PC-9 (cell line): ENCODE results near the gene MYL2. TPM values are rescaled to one million over a fixed set of nuclear protein-coding genes. Genes with fewer than 3 reads are reported as not detected.
A peak's percentile ranks its signal among the peaks of the same experiment; 100 is the strongest.

Experiments used
- BruUV-seq: library from RNA; stranded (reverse); fragments of 400-500 nt; replicated peaks from 2 replicates; lab custom pipeline; 2021; lab: Mats Ljungman, UMichigan
- CTCF ChIA-PET: fragments of 300-600 bp; sonication (Branson Sonifier 250); formaldehyde crosslinking; loops from one replicate; lab custom pipeline; 2022; ENCODE audit warnings: antibody characterized with exemption; lab: Charles Lee
- POLR2A ChIA-PET: fragments of 300-600 bp; sonication (Branson Sonifier 250); formaldehyde crosslinking; loops from one replicate; lab custom pipeline; 2022; ENCODE audit warnings: antibody characterized with exemption; ENCODE audit not compliant: unreplicated experiment; lab: Charles Lee
- DNase-seq, 2 experiments: peaks; one replicate each; pipeline versions ENCODE4 v3.0.0 to v3.0.0-alpha.2; 2015 to 2022; ENCODE audit warnings: mixed read lengths in 1 of 2
- H2AFZ ChIP-seq: fragments of 200-600 bp; sonication (generic); 2 replicates; pipeline ENCODE4 v1.8.1; 2017; ENCODE audit warnings: antibody characterized with exemption
- H3F3A ChIP-seq: fragments of 200-600 bp; sonication (generic); 2 replicates; pipeline ENCODE4 v1.8.1; 2017; ENCODE audit warnings: antibody characterized with exemption, mild to moderate bottlenecking, low read depth; ENCODE audit not compliant: insufficient read depth
- H3K27ac ChIP-seq: fragments of 200-600 bp; sonication (generic); 2 replicates; pipeline ENCODE4 v1.6.1; 2016; ENCODE audit warnings: mixed run types
- H3K27me3 ChIP-seq: fragments of 200-600 bp; sonication (generic); 2 replicates; pipeline ENCODE4 v1.6.1; 2016; ENCODE audit warnings: low read depth, mixed run types; ENCODE audit not compliant: insufficient read depth
- H3K36me3 ChIP-seq: fragments of 200-600 bp; sonication (generic); 2 replicates; pipeline ENCODE4 v1.6.1; 2016; ENCODE audit warnings: low read depth, mixed run types
- H3K4me1 ChIP-seq: fragments of 200-600 bp; sonication (generic); replicated peaks from 2 replicates; pipeline ENCODE4 v1.6.1; 2016; ENCODE audit warnings: mixed run types; ENCODE audit not compliant: insufficient read depth
- H3K4me2 ChIP-seq: fragments of 200-600 bp; sonication (generic); 2 replicates; pipeline ENCODE4 v1.6.1; 2017; ENCODE audit warnings: mixed run types
- H3K4me3 ChIP-seq: fragments of 200-600 bp; sonication (generic); 2 replicates; pipeline ENCODE4 v1.6.1; 2016; ENCODE audit warnings: mixed run types
- H3K79me2 ChIP-seq: fragments of 200-600 bp; sonication (generic); 2 replicates; pipeline ENCODE4 v1.6.1; 2017; ENCODE audit warnings: low read depth, mixed run types
- H3K9me2 ChIP-seq: fragments of 200-600 bp; sonication (generic); 2 replicates; pipeline ENCODE4 v1.8.1; 2017; ENCODE audit warnings: mild to moderate bottlenecking; ENCODE audit not compliant: insufficient read depth
- H3K9me3 ChIP-seq: fragments of 200-600 bp; sonication (generic); 2 replicates; pipeline ENCODE4 v1.8.1; 2016; ENCODE audit warnings: low read depth; ENCODE audit not compliant: insufficient read depth
- H4K20me1 ChIP-seq: fragments of 200-600 bp; sonication (generic); 2 replicates; pipeline ENCODE4 v1.8.1; 2017; ENCODE audit not compliant: insufficient read depth
- EZH2 ChIP-seq: fragments of 200-600 bp; sonication (generic); IDR thresholded peaks from 2 replicates; pipeline ENCODE4 v1.8.0; 2017; ENCODE audit warnings: antibody characterized with exemption, low read depth
- intact Hi-C: fragments of 100-400 bp; cut with micrococcal nuclease; formaldehyde crosslinking; loops from one replicate; pipeline ENCODE4 v1.10.0; 2022; ENCODE audit not compliant: unreplicated experiment
- total RNA-seq: library from RNA; stranded (reverse); gene quantifications from 2 replicates; pipeline ENCODE4 v1.2.3, GENCODE V29; 2021
- TF ChIP-seq, protein P1 (sequence below): fragments of 200-600 bp; sonication (generic); conservative IDR thresholded peaks from 2 replicates; pipeline ENCODE4 v1.6.1; 2017; ENCODE audit warnings: mixed run types, antibody characterized with exemption, mild to moderate bottlenecking, moderate library complexity

MYL2 gene
- total RNA-seq, 1 experiment from 2014 or later = not detected

DNA sequence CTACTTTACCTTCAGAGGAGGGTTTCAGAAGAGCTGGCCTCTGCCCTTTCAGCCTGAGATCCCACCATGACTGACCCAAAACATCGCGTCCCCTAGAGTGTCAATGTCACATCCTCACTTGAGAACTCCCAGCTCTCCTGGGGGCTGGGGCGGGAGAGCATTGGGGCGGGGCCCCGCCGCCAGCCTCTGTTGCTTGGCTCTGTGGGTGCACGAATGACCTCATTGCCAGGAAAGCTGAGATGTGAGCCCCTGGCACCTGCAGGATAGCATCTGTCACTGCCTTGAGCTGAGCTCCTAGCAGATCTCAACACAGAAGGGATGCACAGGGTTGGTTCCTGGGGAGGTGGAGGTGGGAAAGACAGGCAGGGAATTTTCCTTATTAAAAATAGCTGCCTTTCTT is 20.6 kb upstream of the MYL2 start:
- no peaks in the 10 kb centered on the region for H3K27me3 ChIP-seq
- H3K9me3 ChIP-seq = no peaks in the 10 kb centered on the region
- no peaks in the 10 kb centered on the region for H3K9me2 ChIP-seq
- no peaks in the 10 kb centered on the region for H4K20me1 ChIP-seq
- no peaks in the 10 kb centered on the region for H3K79me2 ChIP-seq
- no peak overlapping the region for H3K27ac ChIP-seq
- ChIA-PET CTCF (no interaction called here), POLR2A (no interaction called here)
- no peak overlapping the region for H3K4me3 ChIP-seq
- TF ChIP-seq, protein P1, sequence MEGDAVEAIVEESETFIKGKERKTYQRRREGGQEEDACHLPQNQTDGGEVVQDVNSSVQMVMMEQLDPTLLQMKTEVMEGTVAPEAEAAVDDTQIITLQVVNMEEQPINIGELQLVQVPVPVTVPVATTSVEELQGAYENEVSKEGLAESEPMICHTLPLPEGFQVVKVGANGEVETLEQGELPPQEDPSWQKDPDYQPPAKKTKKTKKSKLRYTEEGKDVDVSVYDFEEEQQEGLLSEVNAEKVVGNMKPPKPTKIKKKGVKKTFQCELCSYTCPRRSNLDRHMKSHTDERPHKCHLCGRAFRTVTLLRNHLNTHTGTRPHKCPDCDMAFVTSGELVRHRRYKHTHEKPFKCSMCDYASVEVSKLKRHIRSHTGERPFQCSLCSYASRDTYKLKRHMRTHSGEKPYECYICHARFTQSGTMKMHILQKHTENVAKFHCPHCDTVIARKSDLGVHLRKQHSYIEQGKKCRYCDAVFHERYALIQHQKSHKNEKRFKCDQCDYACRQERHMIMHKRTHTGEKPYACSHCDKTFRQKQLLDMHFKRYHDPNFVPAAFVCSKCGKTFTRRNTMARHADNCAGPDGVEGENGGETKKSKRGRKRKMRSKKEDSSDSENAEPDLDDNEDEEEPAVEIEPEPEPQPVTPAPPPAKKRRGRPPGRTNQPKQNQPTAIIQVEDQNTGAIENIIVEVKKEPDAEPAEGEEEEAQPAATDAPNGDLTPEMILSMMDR = no peak
- TF ChIP-seq EZH2 = no peak
- intact Hi-C loops = no loop called here
- no peaks in the 10 kb centered on the region for H3K36me3 ChIP-seq
- peaks cover 4% of the 10 kb centered on the region; the same call in 1 of the 2 replicates for H3K4me1 ChIP-seq
- DNase-seq = no peak
- no peak overlapping the region for H2AFZ ChIP-seq
- no peaks in the 10 kb centered on the region for H3F3A ChIP-seq
- no peak overlapping the region for H3K4me2 ChIP-seq
- BruUV-seq = no TSS peak

DNA sequence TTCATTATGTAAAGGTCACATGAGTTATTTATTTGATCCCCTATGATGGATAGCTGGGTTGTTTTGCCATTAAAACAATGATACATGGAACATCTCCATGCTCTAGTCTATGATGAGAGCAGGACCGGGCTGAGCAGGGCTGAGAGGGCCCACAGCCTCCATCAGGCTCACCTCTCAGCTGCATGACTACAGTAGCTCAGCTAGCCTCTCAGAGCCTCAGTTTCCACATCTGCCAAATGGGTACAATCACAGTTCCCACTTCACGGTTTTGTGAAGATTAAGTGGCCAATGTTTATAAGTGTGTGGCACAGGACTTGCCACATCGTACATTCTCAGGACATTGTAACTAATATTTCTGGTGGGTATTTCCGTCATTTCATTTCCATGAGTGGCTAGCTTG is 19.9 kb upstream of the MYL2 start:
- intact Hi-C loops = no loop called here
- TF ChIP-seq, protein P1 = no peak
- no peak for TF ChIP-seq EZH2
- Histone ChIP-seq H3K4me3 (no peak overlapping the region), H3K27me3 (no peaks in the 10 kb centered on the region), H3K9me3 (no peaks in the 10 kb centered on the region), H3K36me3 (no peaks in the 10 kb centered on the region), H4K20me1 (no peaks in the 10 kb centered on the region), H2AFZ (no peak overlapping the region), H3K9me2 (no peaks in the 10 kb centered on the region), H3K27ac (no peak overlapping the region), H3K4me1 (peaks cover 6% of the 10 kb centered on the region), H3K4me2 (no peak overlapping the region), H3F3A (no peaks in the 10 kb centered on the region), H3K79me2 (no peaks in the 10 kb centered on the region)
- no peak for DNase-seq
- CTCF ChIA-PET = no interaction called here
- BruUV-seq = no TSS peak
- POLR2A ChIA-PET = no interaction called here

DNA sequence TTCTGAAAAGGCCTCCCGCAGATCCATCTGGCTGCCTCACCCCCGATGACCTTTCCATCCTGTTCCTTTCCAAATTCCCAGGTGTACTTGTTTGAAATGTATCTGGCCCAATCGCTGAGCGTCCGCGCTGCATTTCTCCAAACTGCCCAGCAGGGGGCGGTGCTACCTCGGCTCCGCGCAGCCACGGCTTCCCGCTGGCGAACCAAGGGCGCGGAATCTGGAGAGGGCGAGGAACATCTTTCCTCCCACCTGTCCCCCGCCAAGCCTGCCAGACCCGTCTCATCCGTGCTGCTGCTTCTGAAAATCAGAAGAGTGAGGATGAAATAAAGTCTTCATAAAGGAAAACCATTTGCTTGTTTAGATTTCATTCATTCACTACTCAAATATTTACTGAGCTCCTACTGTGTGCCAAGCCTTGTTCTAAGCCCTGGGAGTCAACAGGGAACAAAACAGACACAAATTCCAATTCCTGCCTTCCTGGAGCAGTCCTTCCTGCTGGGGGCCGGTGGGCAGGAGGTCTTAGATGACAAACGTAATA is 16.8 kb upstream of the MYL2 start:
- no peaks in the 10 kb centered on the region for H3K79me2 ChIP-seq
- no TSS peak for BruUV-seq
- H3K27me3 ChIP-seq = no peaks in the 10 kb centered on the region
- ChIA-PET POLR2A (no interaction called here), CTCF (interaction anchor here (1.0 kb wide), 1 partner anchor 23 kb away, joined by 4 read pairs; no protein-coding TSS in a partner anchor)
- H3K9me3 ChIP-seq = no peaks in the 10 kb centered on the region
- H3K9me2 ChIP-seq = no peaks in the 10 kb centered on the region
- no peak overlapping the region; the same call in 1 of the 2 replicates for H3K4me3 ChIP-seq
- H3K4me2 ChIP-seq = peak overlapping the region; percentile 64
- H3K27ac ChIP-seq = no peak overlapping the region
- peak overlapping the region; percentile 59; the same call in 1 of the 2 replicates for H2AFZ ChIP-seq
- H3K36me3 ChIP-seq = no peaks in the 10 kb centered on the region
- no peaks in the 10 kb centered on the region for H3F3A ChIP-seq
- intact Hi-C loops = loop anchor here (1.0 to 5.0 kb wide), 2 partner anchors 362 to 375 kb away; no protein-coding TSS in a partner anchor
- TF ChIP-seq EZH2 = no peak
- TF ChIP-seq, protein P1 = peak; percentile 97
- DNase-seq = peak; percentile 36 to 49
- H4K20me1 ChIP-seq = no peaks in the 10 kb centered on the region
- H3K4me1 ChIP-seq = peaks cover 25% of the 10 kb centered on the region
